Stimulated activated CD8-positive, alpha-beta memory T cell treated with anti-CD3 and anti-CD28 coated beads, Interleukin-2, amount 100 ng/mL, for 1 hour (primary cell): ENCODE measurements around the gene APIP.

ENCODE experiments used
- DNase-seq, 2 donors: peaks; one replicate each; pipeline ENCODE4 v3.0.0-alpha.2; 2020; ENCODE audit warnings: low read depth in 2 of 2

APIP gene, protein sequence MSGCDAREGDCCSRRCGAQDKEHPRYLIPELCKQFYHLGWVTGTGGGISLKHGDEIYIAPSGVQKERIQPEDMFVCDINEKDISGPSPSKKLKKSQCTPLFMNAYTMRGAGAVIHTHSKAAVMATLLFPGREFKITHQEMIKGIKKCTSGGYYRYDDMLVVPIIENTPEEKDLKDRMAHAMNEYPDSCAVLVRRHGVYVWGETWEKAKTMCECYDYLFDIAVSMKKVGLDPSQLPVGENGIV

DNA sequence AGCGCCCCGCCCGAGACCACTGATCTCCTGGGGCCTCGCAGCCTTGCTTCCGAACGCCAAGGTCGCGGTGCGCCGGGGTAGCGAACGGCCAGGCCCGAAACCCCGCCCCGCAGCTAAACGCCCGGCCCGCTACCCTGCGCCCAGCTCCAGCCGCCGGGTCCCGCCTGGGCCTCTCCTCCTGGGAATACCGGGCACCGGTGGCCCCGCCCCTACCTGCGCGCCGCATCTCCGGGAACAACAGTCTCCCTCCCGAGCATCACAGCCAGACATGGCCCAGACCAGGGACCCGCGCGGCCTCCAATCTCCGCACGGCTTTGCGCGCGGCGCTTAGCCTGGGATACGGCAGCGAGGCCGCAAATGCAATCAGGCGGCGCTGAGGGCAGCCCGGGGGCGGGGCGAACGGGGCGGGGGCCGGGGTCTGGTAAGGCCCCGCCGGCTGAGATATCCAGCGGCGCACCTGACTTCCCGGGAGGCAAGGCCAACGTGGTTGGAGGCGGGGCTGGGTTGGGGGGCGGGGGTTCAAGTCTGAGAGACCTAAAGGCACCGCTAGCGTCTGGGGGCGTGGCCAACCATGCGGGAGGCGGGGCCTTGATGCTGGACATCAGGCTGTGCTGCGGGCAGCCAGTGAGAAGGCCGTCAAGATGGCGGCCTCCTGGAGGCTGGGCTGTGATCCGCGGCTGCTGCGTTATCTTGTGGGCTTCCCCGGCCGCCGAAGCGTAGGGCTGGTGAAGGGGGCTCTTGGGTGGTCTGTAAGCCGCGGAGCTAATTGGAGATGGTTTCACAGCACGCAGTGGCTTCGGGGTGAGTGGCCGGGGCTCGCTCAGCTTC lies at the start of gene APIP, which contains the start of gene PDHX:
Gene APIP (minus strand): TSS at position 365 of the 828 bp plus-strand sequence. CDS start 95 bp downstream, at position 270.
Gene PDHX (plus strand): TSS at position 604 of the 828 bp plus-strand sequence. CDS start 38 bp downstream, at position 642.
- peak; percentile 86 to 93 for DNase-seq

DNA sequence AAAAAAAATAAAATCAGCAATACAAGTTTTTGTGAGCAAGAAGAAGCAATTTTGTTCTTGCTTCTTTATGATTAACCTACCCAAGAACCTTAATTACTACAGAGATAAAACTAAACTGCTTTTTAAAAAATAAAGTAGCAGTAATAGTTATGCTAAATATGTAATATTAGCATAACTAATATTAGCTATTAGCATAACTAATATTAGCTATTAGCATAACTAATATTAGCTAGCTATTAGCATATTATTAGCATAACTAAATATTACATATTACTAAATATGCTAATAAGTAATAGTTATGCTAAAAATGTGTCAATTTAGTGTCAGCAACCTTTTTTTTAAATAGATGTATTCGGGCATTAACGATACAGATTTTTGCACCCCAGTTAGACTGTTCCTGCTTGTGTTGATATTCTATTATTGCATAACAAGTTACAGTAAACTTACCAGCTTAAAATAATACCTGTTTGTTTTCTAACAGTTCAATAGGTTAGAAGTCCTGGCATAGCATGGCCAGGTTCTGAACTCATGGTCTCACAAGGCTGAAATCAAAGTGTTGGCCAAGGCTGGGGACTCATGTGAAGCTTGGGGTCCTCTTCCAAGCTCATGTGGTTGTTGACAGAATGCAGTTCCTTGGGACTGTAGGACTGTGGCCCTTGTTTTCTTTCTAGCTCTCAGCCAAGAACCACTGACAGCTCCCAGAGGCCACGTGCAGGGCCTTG lies 48.6 kb upstream of the APIP start:
- no peak for DNase-seq

DNA sequence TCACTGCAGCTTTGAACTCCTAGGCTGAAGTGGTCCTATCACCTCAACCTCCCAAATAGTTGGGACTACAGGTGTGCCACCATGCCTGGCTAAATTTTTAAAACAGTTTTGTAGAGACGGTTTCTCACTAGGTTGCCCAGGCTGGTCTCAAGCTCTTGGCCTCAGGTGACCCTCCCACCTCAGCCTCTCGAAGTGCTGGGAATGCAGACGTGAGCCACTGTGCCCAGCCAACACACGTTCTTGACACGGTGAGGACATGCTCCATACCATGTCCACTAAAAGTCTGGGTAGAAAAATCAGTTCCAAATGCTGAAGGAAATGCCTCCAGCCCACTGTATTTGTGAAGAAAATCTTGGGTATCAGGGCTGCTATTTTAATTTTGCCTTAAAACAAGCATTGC lies 47.2 kb upstream of the APIP start:
- DNase-seq: no peak

DNA sequence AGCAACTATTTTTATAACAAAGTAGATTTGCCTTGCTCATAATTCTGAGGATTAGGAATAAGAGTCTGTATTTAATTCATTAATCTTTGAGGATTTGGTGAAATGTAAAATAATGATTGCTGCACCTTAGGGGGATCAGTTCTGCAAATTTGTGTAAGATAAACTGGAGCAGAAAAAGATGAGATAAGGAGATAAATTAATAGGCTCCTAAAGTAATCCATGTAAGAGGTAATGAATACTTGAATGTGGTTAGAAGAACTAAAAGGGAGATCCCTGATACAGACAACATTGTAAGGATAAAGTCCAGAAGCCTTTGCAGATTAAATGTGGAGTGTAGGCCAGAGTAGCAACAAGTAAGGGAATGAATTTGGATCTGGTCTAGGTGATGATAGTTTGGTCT lies 45.9 kb upstream of the APIP start:
- DNase-seq: no peak

DNA sequence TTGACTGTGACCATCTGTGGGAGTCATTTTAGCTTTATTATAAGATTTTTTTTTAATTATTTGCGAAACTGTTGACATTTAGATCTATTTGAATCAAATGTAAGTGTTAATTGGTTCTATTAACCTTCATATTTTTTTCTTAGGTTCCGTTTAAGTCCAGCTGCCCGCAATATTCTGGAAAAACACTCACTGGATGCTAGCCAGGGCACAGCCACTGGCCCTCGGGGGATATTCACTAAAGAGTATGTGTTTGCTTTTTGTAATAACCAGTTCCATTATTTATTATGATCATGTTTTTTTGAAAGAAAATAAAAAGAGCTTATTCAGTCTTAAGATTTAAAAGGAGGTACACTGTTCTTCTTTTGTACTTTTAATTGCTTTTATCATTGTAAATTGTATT lies 44.1 kb upstream of the APIP start:
- no peak for DNase-seq

DNA sequence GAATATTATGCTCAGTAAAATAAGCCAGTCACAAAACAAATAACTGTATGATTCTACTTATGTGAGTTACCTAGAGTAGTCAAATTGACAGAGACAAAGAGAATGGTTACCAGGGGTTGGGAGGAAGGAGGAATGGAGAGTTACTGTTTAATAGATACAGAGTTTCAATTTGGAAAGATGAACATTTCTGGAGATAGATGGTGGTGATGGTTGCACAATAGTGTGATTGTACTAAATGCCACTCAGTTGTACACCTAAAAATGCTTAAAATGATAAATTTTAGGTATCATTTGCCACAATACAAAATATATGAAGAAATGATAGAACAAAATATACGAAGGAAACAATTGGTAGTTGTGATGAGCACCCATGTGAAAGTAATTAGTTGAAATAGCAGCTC lies 43.6 kb upstream of the APIP start:
- DNase-seq: no peak

DNA sequence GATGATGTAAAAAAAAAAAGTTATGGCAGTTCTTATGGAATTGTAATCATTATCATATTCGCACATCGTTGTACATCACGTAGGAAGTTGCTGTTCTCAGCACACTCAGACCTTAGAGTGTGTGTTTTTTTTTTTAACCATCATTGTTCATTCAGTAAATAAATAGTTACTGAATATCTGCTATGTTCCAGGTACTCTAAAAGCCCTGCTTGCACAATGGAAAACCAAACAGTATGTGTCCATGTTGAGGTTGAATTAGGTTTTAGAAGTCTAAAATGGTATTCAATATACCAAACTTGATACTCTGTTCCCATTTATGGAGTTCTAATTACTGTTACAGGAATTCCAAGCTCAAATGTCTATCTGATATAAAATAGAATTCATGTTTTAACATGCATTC lies 41.4 kb upstream of the APIP start:
- DNase-seq: no peak

DNA sequence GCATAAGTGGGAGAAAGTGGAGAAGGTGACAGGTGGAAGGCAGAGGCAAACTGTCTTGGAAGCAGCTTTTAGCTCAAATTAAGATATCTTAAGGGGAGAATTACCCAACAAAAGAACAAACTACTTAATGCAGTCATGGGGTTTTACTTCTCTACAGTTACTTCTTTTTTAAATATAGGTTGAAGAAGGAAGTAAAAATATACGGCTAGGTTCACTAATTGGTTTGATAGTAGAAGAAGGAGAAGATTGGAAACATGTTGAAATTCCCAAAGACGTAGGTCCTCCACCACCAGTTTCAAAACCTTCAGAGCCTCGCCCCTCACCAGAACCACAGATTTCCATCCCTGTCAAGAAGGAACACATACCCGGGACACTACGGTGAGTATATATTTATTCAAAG lies 41.0 kb upstream of the APIP start:
- no peak for DNase-seq

DNA sequence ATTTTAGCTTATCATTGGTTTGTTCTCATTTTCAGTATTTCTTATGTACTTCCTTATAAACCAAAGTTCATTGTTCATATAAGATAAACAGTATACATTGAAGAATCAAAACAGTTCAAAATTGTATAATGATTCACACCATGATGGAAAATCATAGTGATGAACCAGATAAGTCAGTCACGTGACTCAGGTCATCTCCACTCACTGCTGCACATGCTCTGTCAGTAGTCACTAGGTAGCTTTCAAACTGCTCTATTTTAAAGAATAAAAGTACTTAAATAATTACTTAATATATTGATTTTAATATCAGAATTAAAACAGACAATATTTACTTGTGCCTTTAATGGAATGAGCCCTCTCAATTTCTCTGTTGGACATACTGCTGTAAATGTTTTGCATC lies 37.8 kb upstream of the APIP start:
- no peak for DNase-seq

DNA sequence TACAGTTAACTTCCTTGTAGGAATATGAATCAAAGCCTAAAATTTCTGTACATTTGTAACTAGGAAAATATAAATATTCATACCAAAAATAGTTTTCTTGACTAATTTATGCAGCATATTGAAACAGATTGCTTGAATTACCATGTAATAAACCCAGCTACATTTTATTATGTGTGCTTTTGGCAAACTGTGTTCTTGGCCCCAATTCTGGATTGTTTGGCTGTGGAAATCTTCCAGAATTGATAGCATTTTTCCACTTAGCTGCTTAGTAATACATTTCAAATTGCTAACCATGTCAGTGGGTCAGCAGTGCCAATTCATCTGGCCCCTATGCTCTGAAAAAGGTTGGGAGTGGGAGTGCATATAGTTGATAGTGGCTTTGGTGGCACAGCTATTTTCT lies 32.5 kb upstream of the APIP start:
- no peak for DNase-seq

DNA sequence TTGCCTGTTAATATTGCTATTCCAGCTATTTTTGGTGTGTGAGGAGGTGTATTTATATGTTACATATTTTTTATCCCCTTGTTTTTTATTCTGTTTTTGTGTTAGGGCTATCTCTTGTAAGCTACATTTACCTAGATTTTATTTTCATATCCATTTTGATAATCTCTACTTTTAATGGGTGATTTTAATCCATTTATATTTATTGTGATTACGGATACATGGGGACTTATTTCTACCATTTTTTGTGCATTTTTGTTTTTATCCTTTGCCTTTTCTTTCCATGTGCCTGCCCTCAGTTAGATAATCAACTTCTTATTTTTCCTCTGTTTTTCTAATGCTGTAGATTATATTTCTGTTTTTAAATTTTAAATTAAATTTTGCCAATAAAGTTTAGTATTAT lies 28.5 kb upstream of the APIP start:
- no peak for DNase-seq

DNA sequence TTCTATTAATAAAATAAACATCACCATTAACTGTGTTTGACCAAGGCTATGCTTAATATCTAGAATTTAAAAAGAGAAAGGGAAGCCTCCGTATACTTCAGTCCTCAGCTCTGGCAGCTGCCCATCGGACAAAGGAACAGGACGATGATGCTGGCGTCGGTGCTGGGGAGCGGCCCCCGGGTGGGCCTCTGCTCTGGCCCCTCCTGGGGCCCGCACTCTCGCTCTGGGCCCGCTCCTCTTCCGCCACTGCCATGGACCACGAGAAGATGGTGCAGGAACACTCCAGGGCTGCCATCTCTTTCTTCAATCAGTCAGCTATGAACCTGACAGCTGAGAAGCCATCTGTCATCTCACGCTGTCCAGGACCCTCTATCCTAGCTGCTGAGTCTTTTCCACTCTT lies 25.5 kb upstream of the APIP start:
- no peak for DNase-seq

DNA sequence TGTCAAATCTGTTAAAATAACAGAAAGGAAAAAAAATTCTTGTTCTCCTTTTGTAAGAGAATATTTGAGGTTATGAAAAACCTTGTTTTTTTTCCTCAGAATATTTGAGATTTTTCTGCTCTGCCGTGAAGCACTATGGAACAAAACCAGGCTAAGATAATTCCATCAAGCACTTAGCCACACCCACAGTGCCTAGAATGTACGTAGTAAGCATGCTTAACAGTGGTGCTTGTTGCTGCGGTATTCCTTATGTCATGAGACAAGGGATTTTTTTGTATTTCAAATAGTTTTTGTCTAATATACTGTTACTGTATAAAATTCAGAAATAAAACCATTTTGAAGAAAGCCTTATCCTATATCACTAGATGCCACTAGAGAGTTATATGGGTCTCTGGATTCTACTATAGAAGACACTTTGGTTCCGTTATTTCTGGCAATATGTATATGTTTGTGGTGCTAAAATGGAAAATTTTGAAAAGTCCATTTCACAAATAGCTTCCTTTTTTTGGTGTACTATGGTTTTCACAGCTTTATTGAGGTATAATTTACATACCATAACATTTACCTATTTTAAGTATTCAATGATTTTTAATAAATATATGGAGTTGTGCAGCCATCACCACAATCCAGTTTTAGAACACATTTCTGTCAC lies 24.0 kb upstream of the APIP start:
- DNase-seq: no peak

DNA sequence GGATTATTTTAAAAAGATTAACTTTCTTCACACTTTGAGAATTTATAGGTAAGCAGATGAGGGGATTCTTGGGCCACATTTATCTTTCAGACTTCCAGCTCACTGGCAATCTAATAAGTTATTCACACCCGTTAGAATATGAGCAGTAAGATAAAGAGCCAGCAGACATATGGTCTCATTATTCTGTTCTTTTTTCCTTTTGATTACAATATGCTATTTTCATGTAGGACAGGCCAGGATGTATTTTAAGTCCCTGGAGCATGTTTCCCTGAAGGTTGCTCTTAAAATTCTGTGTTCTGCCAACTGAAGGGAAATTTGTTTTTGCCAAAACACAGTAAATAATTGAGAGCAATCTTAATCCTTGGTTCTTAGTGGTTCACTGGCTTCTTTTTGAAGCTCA lies 22.4 kb upstream of the APIP start:
- DNase-seq: no peak

DNA sequence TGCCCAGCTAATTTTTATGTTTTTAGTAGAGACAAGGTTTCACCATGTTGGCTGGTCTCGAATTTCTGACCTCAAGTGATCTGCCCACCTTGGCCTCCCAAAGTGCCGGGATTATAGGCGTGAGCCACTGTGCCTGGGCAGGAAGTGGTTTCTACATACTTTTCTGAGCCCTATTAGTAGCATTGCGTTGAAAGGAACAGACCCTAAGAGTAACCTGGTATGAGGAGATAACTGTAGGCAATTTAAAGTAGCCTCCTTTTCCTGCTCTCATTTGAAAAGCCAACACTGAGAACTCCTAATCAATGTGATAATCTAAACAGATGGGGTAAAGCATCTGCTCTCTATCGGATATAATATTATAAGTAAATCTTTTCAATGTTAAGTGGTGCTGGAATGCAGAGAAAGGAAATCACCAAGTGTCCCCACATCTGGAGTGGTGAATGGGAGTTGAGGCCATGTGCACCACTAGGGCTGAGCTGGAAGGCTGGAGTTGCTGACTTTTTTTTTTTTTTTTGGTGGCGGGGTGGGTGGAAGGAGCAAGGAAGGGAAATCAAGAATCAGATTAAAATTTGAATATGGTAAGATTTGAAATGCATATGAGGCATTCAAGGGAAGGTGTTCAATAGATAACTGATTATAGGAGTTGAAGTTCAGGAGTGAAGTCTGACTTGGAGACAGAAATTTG lies 20.9 kb upstream of the APIP start:
- no peak for DNase-seq

DNA sequence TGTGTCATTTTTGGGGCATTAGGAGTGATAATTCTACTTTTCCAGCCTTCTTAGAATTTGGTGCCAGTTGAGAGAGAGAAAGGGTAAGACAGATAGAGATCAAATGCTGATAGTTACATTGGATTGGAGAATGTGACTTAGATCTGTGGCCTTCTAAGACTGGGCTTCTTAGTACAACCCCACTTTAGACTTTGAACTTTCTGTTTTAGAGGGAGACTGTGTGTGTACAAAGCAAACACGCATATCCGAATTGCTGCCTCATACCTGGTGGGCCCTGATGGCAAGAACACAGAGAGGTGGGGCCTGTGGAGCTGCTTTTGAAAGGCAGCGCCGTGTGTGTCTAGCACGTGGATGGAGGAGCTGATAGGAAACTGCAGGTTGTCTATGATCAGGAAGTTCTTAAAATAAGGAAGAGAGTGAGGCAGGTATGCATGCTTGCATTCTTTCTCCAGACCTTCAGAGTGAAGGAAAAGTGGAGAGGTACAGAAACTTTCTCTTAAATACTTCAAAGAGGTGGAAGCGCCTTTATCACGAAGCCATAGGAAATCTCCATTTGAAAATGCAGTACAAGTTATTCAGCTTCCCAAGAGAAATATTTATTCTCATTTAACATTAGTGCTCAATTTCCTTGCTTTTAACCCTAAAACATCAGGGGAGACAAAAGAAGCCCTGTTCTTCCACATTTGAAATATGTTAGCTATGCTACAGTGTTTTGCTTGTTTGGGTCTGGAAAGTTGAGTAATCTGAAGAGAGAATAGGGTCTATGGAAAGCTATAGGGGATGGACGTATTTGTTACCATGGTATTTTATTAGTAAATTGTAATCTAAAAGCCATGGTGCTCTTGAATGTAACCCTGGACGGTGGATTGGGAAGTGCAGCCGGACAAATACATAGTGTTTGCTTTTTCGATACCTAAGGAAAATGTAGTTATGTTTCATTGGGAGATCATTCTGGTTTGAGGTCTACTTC lies 13.9 kb upstream of the APIP start:
- no peak for DNase-seq

DNA sequence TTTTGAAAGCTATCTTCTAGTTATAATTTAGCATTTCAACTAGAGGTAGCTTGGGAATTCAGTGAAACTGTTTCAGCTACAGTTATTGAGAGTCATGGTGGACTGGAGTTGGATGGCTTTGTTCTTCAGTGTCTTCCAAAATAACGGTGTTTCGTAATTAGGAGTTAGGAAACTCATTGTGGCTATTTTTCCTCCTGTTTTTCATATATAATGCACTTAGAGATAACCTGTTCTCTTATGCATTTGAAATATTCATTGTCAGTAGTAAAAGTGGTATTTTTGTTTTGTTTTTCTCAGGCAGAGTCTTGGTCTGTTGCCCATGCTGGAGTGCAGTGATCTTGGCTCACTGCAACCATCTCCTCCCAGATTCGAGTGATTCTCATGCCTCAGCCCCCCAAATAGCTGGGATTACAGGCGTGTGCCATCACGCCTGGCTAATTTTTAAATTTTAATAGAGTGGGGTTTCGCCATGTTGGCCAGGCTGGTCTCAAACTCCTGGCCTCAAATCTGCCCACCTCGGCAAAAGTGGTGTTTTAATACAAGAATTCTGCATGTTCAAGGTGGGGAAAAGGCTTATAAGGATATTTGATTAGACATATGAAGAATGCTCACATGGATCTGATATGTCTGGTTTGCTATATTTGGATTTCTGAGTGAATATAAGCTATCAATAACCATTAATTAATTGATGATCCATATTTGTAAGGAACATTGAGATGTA lies 12.9 kb upstream of the APIP start:
- no peak for DNase-seq

DNA sequence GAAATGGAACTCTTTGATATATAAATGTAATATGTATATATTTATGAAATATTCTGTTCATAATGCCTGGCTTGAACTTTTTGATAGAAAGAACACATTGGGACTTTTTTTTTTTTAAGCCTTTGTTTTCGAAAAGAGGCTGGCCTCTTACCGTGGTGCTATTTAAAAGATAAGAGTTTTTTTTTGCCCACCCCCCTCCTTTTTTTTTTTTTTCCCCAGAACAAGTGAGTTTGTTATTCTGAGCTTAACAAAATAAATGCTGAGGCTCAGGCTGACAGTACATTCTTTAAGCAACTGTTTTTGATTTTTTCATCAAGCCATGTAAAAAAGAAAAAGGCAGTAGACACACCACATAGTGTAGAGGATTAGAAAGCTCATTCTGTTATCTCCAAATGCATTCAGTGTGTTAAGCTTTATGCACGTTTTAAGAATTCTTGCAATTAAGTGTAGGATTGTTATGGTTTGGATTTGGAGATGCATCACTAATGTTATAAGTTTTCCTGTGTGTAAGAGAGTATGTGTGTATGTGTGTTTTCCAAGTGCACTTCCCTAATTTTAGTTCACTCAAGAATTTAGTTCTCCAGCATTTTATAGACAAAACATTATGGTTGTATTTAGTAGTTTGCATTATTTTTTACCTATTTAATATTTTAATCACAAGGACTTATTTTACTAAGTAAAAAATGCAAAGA lies 12.2 kb upstream of the APIP start:
- no peak for DNase-seq

DNA sequence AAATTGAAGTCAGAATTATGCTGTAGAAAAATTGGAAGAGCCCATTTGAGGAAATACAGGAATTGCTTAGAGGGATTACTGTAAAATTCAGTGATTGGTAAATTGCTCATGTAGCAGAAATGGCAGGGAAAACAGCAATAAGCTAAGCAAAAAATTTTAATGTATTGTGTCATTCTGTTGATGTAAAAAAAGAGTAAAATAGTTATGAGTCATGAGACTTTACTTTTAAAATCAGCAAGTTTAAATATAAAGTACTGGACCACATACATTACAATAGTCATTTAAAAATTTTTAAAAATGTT lies 10.6 kb upstream of the APIP start:
- DNase-seq: no peak
